PC-3 (cell line): ENCODE data around the gene ZNF678. TPM values are rescaled to one million over a fixed set of nuclear protein-coding genes. Genes with fewer than 3 reads are reported as not detected.
"Not testable (repeated sequence)": the region's sequence is repeated elsewhere in the genome, so short reads cannot be mapped to it uniquely, and the experiment has no call there.

ENCODE experiments used
- ATAC-seq: fragments of 200-7000 bp; cut with Tn5 transposase; 2 replicates; pipeline ENCODE4 v1.9.1; 2020; ENCODE audit warnings: mild to moderate bottlenecking, moderate library complexity
- BruUV-seq: library from RNA; stranded (reverse); fragments of 400-500 nt; replicated peaks from 2 replicates; lab custom pipeline; 2021; lab: Mats Ljungman, UMichigan
- CTCF ChIA-PET: fragments of 300-600 bp; sonication (Branson Sonifier 250); formaldehyde crosslinking; loops from one replicate; lab custom pipeline; 2022; ENCODE audit warnings: antibody characterized with exemption; lab: Charles Lee
- POLR2A ChIA-PET: fragments of 300-600 bp; sonication (Branson Sonifier 250); formaldehyde crosslinking; loops from one replicate; lab custom pipeline; 2022; ENCODE audit warnings: antibody characterized with exemption; ENCODE audit not compliant: unreplicated experiment; lab: Charles Lee
- DNase-seq: peaks from one replicate; pipeline ENCODE4 v3.0.0-alpha.2; 2015
- H2AFZ ChIP-seq: fragments of 300-600 bp; sonication (generic); 2 replicates; pipeline ENCODE4 v1.6.0; 2016; ENCODE audit warnings: antibody characterized with exemption, low read length
- H3F3A ChIP-seq: fragments of 300-600 bp; sonication (generic); one replicate; pipeline ENCODE4 v1.6.0; 2017; ENCODE audit warnings: antibody characterized with exemption, low read length, control low read depth, mild to moderate bottlenecking; ENCODE audit not compliant: unreplicated experiment
- H3K27ac ChIP-seq: fragments of 300-600 bp; sonication (generic); 2 replicates; pipeline ENCODE4 v1.5.1; 2016; ENCODE audit warnings: mild to moderate bottlenecking, low read length
- H3K27me3 ChIP-seq: fragments of 300-600 bp; sonication (generic); 2 replicates; pipeline ENCODE4 v1.6.1; 2016; ENCODE audit warnings: low read length, mixed read lengths
- H3K36me3 ChIP-seq: fragments of 300-600 bp; sonication (generic); 2 replicates; pipeline ENCODE4 v1.6.1; 2016; ENCODE audit warnings: low read depth, mixed run types, low read length, mixed read lengths
- H3K4me1 ChIP-seq: fragments of 300-600 bp; sonication (generic); 2 replicates; pipeline ENCODE4 v1.5.1; 2016; ENCODE audit warnings: low read length; ENCODE audit not compliant: insufficient read depth
- H3K4me2 ChIP-seq: fragments of 300-600 bp; sonication (generic); 2 replicates; pipeline ENCODE4 v1.6.0; 2016; ENCODE audit warnings: low read length
- H3K4me3 ChIP-seq: fragments of 300-600 bp; sonication (generic); 2 replicates; pipeline ENCODE4 v1.5.1; 2016; ENCODE audit warnings: mild to moderate bottlenecking, low read length, mixed read lengths
- H3K79me2 ChIP-seq: fragments of 300-600 bp; sonication (generic); 2 replicates; pipeline ENCODE4 v1.6.1; 2017; ENCODE audit warnings: low read length, mixed read lengths
- H3K9ac ChIP-seq: fragments of 300-600 bp; sonication (generic); 2 replicates; pipeline ENCODE4 v1.6.0; 2016; ENCODE audit warnings: mild to moderate bottlenecking, low read length
- H3K9me2 ChIP-seq: fragments of 300-600 bp; sonication (generic); replicated peaks from 2 replicates; pipeline ENCODE4 v1.6.1; 2016; ENCODE audit warnings: mixed run types, low read length, mixed read lengths
- H3K9me3 ChIP-seq: fragments of 300-600 bp; sonication (generic); 2 replicates; pipeline ENCODE4 v1.6.1; 2016; ENCODE audit warnings: low read length, mixed read lengths
- H4K20me1 ChIP-seq: fragments of 300-600 bp; sonication (generic); 2 replicates; pipeline ENCODE4 v1.6.1; 2016; ENCODE audit warnings: low read length, mixed read lengths
- CTCF ChIP-seq: fragments of 300-600 bp; sonication (generic); conservative IDR thresholded peaks from 2 replicates; pipeline ENCODE4 v1.5.1; 2017; ENCODE audit warnings: antibody characterized with exemption, low read depth, mild to moderate bottlenecking, low read length
- EZH2 ChIP-seq: fragments of 300-600 bp; sonication (generic); IDR thresholded peaks from one replicate; pipeline ENCODE4 v1.6.1; 2017; ENCODE audit warnings: antibody characterized with exemption, mild to moderate bottlenecking, low read length; ENCODE audit not compliant: unreplicated experiment
- EZH2phosphoT487 ChIP-seq: fragments of 300-600 bp; sonication (generic); IDR thresholded peaks from 2 replicates; pipeline ENCODE4 v1.6.1; 2018; ENCODE audit warnings: mild to moderate bottlenecking, antibody characterized with exemption, low read length, borderline replicate concordance
- intact Hi-C: fragments of 100-400 bp; cut with micrococcal nuclease; formaldehyde crosslinking; loops from 2 replicates; pipeline ENCODE4 v1.9.0; 2023
- total RNA-seq: library from RNA; depleted of rRNA; stranded (reverse); fragments of >200 nt; gene quantifications from 2 replicates; pipeline ENCODE4 v1.2.3, GENCODE V29; 2014

The ZNF678 gene
- total RNA-seq, 1 experiment from 2014 or later: 22.6 TPM

DNA sequence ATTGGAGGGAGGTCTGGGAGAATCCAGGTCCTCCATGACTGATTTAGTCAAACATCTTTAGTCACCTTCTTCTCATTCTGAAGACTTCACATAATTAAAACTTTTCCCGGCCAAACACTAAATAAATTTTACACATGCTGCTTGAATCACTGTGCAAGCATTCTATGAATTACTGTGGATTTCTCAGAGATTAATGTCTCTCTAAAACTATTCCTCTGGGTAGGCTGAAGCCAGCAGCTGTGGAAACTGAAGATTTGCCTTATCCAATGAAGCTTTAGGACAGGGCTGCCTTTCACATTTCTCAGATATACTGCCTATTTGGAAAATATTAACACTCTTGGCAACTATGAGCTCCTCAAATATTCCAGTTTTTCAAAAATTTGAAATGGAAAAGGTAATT lies 110.1 kb downstream of the ZNF678 start:
- Histone ChIP-seq H3K9me2 (no peaks in the 10 kb centered on the region), H2AFZ (no peak overlapping the region), H3K4me3 (no peak overlapping the region), H3K9ac (no peak overlapping the region), H3F3A (no peaks in the 10 kb centered on the region), H3K27ac (no peak overlapping the region), H3K4me2 (no peak overlapping the region), H3K79me2 (no peaks in the 10 kb centered on the region), H3K9me3 (peaks cover 79% of the 10 kb centered on the region), H3K4me1 (no peaks in the 10 kb centered on the region), H3K36me3 (peaks cover 32% of the 10 kb centered on the region; the same call in 1 of the 2 replicates), H4K20me1 (no peaks in the 10 kb centered on the region), H3K27me3 (no peaks in the 10 kb centered on the region)
- TF ChIP-seq EZH2: no peak
- no peak for TF ChIP-seq EZH2phosphoT487
- no peak for TF ChIP-seq CTCF
- BruUV-seq: no TSS peak
- DNase-seq (no peak), ATAC-seq (no peak)
- CTCF ChIA-PET: no interaction called here
- POLR2A ChIA-PET: no interaction called here
- intact Hi-C loops: no loop called here

- no peak for ATAC-seq
- TF ChIP-seq CTCF (no peak), EZH2phosphoT487 (no peak), EZH2 (no peak)
- POLR2A ChIA-PET: no interaction called here
- Histone ChIP-seq H2AFZ (no peak overlapping the region), H3K79me2 (no peaks in the 10 kb centered on the region), H3K4me1 (no peaks in the 10 kb centered on the region), H3K4me3 (no peak overlapping the region), H3K36me3 (no peaks in the 10 kb centered on the region), H3K4me2 (no peak overlapping the region), H4K20me1 (no peaks in the 10 kb centered on the region), H3F3A (no peaks in the 10 kb centered on the region), H3K9me3 (peaks cover 40% of the 10 kb centered on the region), H3K9ac (no peak overlapping the region), H3K27ac (no peak overlapping the region), H3K27me3 (no peaks in the 10 kb centered on the region), H3K9me2 (no peaks in the 10 kb centered on the region)
- CTCF ChIA-PET: no interaction called here
- no peak for DNase-seq
- intact Hi-C loops: no loop called here
- no TSS peak for BruUV-seq
Measured at GRCh38 chr1:227685807-227686206, 122.5 kb downstream of the ZNF678 start.

- no peak overlapping the region for H2AFZ ChIP-seq
- ATAC-seq (no peak), DNase-seq (no peak)
- H3K9ac ChIP-seq: no peak overlapping the region
- no peaks in the 10 kb centered on the region for H3K9me2 ChIP-seq
- no peak for TF ChIP-seq EZH2
- TF ChIP-seq EZH2phosphoT487: no peak
- no peak for TF ChIP-seq CTCF
- H3K4me3 ChIP-seq: no peak overlapping the region
- no peaks in the 10 kb centered on the region for H3K4me1 ChIP-seq
- H3K79me2 ChIP-seq: no peaks in the 10 kb centered on the region
- ChIA-PET POLR2A (no interaction called here), CTCF (no interaction called here)
- intact Hi-C loops: no loop called here
- no peaks in the 10 kb centered on the region for H4K20me1 ChIP-seq
- H3K4me2 ChIP-seq: no peak overlapping the region
- H3K9me3 ChIP-seq: peaks cover 40% of the 10 kb centered on the region
- H3K36me3 ChIP-seq: no peaks in the 10 kb centered on the region; the same call in 1 of the 2 replicates
- no peak overlapping the region for H3K27ac ChIP-seq
- no TSS peak for BruUV-seq
- no peaks in the 10 kb centered on the region for H3F3A ChIP-seq
- H3K27me3 ChIP-seq: no peaks in the 10 kb centered on the region
Measured at GRCh38 chr1:227697321-227697864, 134.0 kb downstream of the ZNF678 start.

- BruUV-seq, ATAC-seq: not testable (repeated sequence)
Measured at GRCh38 chr1:227701631-227702030, 138.3 kb downstream of the ZNF678 start.

More at GRCh38 chr1:227701631-227702030, 138.3 kb downstream of the ZNF678 start:
- H3K4me2 ChIP-seq, DNase-seq, H3K79me2 ChIP-seq, POLR2A ChIA-PET, H3F3A ChIP-seq, H3K27me3 ChIP-seq, H2AFZ ChIP-seq, H3K4me1 ChIP-seq, H3K27ac ChIP-seq, H3K9me2 ChIP-seq, intact Hi-C loops, H4K20me1 ChIP-seq, CTCF ChIA-PET, H3K4me3 ChIP-seq, H3K9ac ChIP-seq, H3K36me3 ChIP-seq: not testable (repeated sequence)
- H3K9me3 ChIP-seq: peaks cover 24% of the 10 kb centered on the region
